A673 (cell line): ENCODE data around the gene ZNF408. TPM values are rescaled to one million over a fixed set of nuclear protein-coding genes. Genes with fewer than 3 reads are reported as not detected.

Experiments used
- BruUV-seq: library from RNA; stranded (reverse); fragments of 400-500 nt; replicated peaks from 2 replicates; lab custom pipeline; 2021; lab: Mats Ljungman, UMichigan
- CTCF ChIA-PET: fragments of 300-600 bp; sonication (Branson Sonifier 250); formaldehyde crosslinking; loops from one replicate; lab custom pipeline; 2022; ENCODE audit warnings: antibody characterized with exemption; lab: Charles Lee
- POLR2A ChIA-PET: fragments of 300-600 bp; sonication (Branson Sonifier 250); formaldehyde crosslinking; loops from one replicate; lab custom pipeline; 2022; ENCODE audit warnings: antibody characterized with exemption; ENCODE audit not compliant: low non-redundant PET; lab: Charles Lee
- DNase-seq: peaks from one replicate; pipeline ENCODE4 v3.0.0-alpha.2; 2015; ENCODE audit warnings: low spot score
- H3K27ac ChIP-seq: fragments of 200-600 bp; sonication (generic); 2 replicates; pipeline ENCODE4 v1.5.1; 2016; ENCODE audit warnings: mixed run types, low read depth, mild to moderate bottlenecking, mixed read lengths, antibody characterized with exemption, low read length; ENCODE audit not compliant: poor library complexity, severe bottlenecking
- H3K27me3 ChIP-seq: fragments of 200-600 bp; sonication (generic); replicated peaks from 2 replicates; pipeline ENCODE4 v1.6.1; 2017; ENCODE audit warnings: mixed run types, low read depth, mild to moderate bottlenecking, mixed read lengths, antibody characterized with exemption, low read length; ENCODE audit not compliant: insufficient read depth, poor library complexity
- H3K36me3 ChIP-seq: fragments of 200-600 bp; sonication (generic); 2 replicates; pipeline ENCODE4 v1.6.1; 2016; ENCODE audit warnings: mixed run types, mild to moderate bottlenecking, mixed read lengths, antibody characterized with exemption, low read length; ENCODE audit not compliant: insufficient read depth, poor library complexity, severe bottlenecking
- H3K4me1 ChIP-seq: fragments of 200-600 bp; sonication (generic); 2 replicates; pipeline ENCODE4 v1.6.1; 2017; ENCODE audit warnings: mixed run types, mild to moderate bottlenecking, mixed read lengths, antibody characterized with exemption, low read length; ENCODE audit not compliant: insufficient read depth, poor library complexity, severe bottlenecking
- H3K4me3 ChIP-seq: fragments of 200-600 bp; sonication (generic); 2 replicates; pipeline ENCODE4 v1.5.1; 2016; ENCODE audit warnings: low read depth, mixed run types, mild to moderate bottlenecking, mixed read lengths, low read length; ENCODE audit not compliant: poor library complexity, severe bottlenecking
- H3K9me3 ChIP-seq: fragments of 200-600 bp; sonication (generic); 2 replicates; pipeline ENCODE4 v1.6.1; 2016; ENCODE audit warnings: mixed run types, low read depth, mild to moderate bottlenecking, mixed read lengths, antibody characterized with exemption, low read length; ENCODE audit not compliant: poor library complexity, severe bottlenecking
- CTCF ChIP-seq: fragments of 300-800, 200-600 bp; sonication (generic); conservative IDR thresholded peaks from 2 replicates; pipeline ENCODE4 v1.5.1; 2017; ENCODE audit warnings: low read depth, mild to moderate bottlenecking, antibody characterized with exemption, low read length, moderate library complexity, mixed read lengths
- EZH2 ChIP-seq: fragments of 200-600 bp; sonication (generic); IDR thresholded peaks from 2 replicates; pipeline ENCODE4 v1.6.1; 2017; ENCODE audit warnings: borderline replicate concordance, low read depth, mild to moderate bottlenecking, mixed read lengths, antibody characterized with exemption, low read length; ENCODE audit not compliant: poor library complexity, severe bottlenecking
- intact Hi-C: fragments of 100-400 bp; cut with micrococcal nuclease; formaldehyde crosslinking; loops from one replicate; pipeline ENCODE4 v1.10.0; 2022; ENCODE audit not compliant: unreplicated experiment
- total RNA-seq: library from RNA; stranded (reverse); gene quantifications from 2 replicates; pipeline ENCODE4 v1.2.3, GENCODE V29; 2021

ZNF408 gene
- total RNA-seq, 1 experiment from 2014 or later = 40.1 TPM

- H3K27me3 ChIP-seq = no peaks in the 10 kb centered on the region
- ChIA-PET CTCF (no interaction called here), POLR2A (interaction anchor here (0.9 kb wide), 1 partner anchor 18 kb away, joined by 3 read pairs; the partner anchor contains the start of gene ARHGAP1)
- TF ChIP-seq EZH2 (no peak), CTCF (no peak)
- H3K4me3 ChIP-seq = no peak overlapping the region
- no peak for DNase-seq
- intact Hi-C loops = no loop called here
- no peaks in the 10 kb centered on the region for H3K9me3 ChIP-seq
- BruUV-seq = no TSS peak
- H3K4me1 ChIP-seq = no peaks in the 10 kb centered on the region
- H3K27ac ChIP-seq = no peak overlapping the region
- no peaks in the 10 kb centered on the region for H3K36me3 ChIP-seq
These were observed 17.6 kb downstream of the ZNF408 start for GRCh38 chr11:46718155-46719019.

- H3K27ac ChIP-seq = no peak within 1 kb of the TSS
- CTCF ChIA-PET = no interaction called here
- H3K4me1 ChIP-seq = no peaks in the 10 kb centered on the region
- H3K27me3 ChIP-seq = no peaks in the 10 kb centered on the region
- no TSS peak for BruUV-seq
- POLR2A ChIA-PET = interaction anchor here (0.9 kb wide), 1 partner anchor 19 kb away, joined by 3 read pairs; the partner anchor contains the start of gene ARHGAP1
- no peaks in the 10 kb centered on the region for H3K9me3 ChIP-seq
- no peaks in the 10 kb centered on the region for H3K36me3 ChIP-seq
- intact Hi-C loops = no loop called here
- TF ChIP-seq EZH2 = no peak
- no peak for TF ChIP-seq CTCF
- no peak within 1 kb of the TSS for H3K4me3 ChIP-seq
- no peak for DNase-seq
These were observed 18.3 kb downstream of the ZNF408 start, which contains the start of gene F2 for GRCh38 chr11:46719048-46719542. TSS of gene F2 (plus strand) at chr11:46719213. CDS start at chr11:46719236, 23 bp downstream.

- no peaks in the 10 kb centered on the region for H3K27me3 ChIP-seq
- no peak for DNase-seq
- H3K4me1 ChIP-seq = no peaks in the 10 kb centered on the region
- CTCF ChIA-PET = no interaction called here
- no peak overlapping the region for H3K27ac ChIP-seq
- H3K4me3 ChIP-seq = no peak overlapping the region
- TF ChIP-seq EZH2 = no peak
- TF ChIP-seq CTCF = no peak
- no peaks in the 10 kb centered on the region for H3K36me3 ChIP-seq
- H3K9me3 ChIP-seq = no peaks in the 10 kb centered on the region
- no TSS peak for BruUV-seq
- POLR2A ChIA-PET = interaction anchor here (0.9 kb wide), 1 partner anchor 20 kb away, joined by 3 read pairs; the partner anchor contains the start of gene ARHGAP1
- intact Hi-C loops = loop anchor here (10.0 kb wide), 1 partner anchor 335 kb away; the partner anchor contains the start of gene MDK
These were observed 18.9 kb downstream of the ZNF408 start for GRCh38 chr11:46719543-46720218.
